Loucy (cell line): ENCODE measurements around the gene NOS1.

Experiments used
- H2AFZ ChIP-seq: fragments of 200-600 bp; sonication (generic); 2 replicates; pipeline ENCODE4 v1.6.0; 2016; ENCODE audit warnings: antibody characterized with exemption, mild to moderate bottlenecking, low read length, moderate library complexity
- H3F3A ChIP-seq: fragments of 200-600 bp; 2 replicates; pipeline ENCODE4 v1.6.0; 2016; ENCODE audit warnings: antibody characterized with exemption, low read depth, mild to moderate bottlenecking
- H3K27me3 ChIP-seq: fragments of 200-600 bp; sonication (generic); 2 replicates; pipeline ENCODE4 v1.6.1; 2014; ENCODE audit warnings: low read length, mild to moderate bottlenecking; ENCODE audit not compliant: insufficient read depth, poor library complexity, severe bottlenecking
- H3K36me3 ChIP-seq: fragments of 200-600 bp; sonication (generic); 2 replicates; pipeline ENCODE4 v1.6.1; 2016; ENCODE audit warnings: low read length; ENCODE audit not compliant: insufficient read depth
- H3K4me1 ChIP-seq: fragments of 200-600 bp; sonication (generic); 2 replicates; pipeline ENCODE4 v1.5.1; 2014; ENCODE audit warnings: low read length, mild to moderate bottlenecking; ENCODE audit not compliant: insufficient read depth, poor library complexity, severe bottlenecking
- H3K4me2 ChIP-seq: fragments of 200-600 bp; sonication (generic); 2 replicates; pipeline ENCODE4 v1.6.0; 2014; ENCODE audit warnings: antibody characterized with exemption, low read length, low read depth, mild to moderate bottlenecking; ENCODE audit not compliant: poor library complexity, severe bottlenecking
- H3K4me3 ChIP-seq: fragments of 200-600 bp; sonication (generic); 2 replicates; pipeline ENCODE4 v1.5.1; 2014; ENCODE audit warnings: low read length, mild to moderate bottlenecking, mixed read lengths; ENCODE audit not compliant: poor library complexity, severe bottlenecking
- H3K79me2 ChIP-seq: fragments of 200-600 bp; sonication (generic); 2 replicates; pipeline ENCODE4 v1.6.1; 2014; ENCODE audit warnings: low read length; ENCODE audit not compliant: insufficient read depth
- H3K9ac ChIP-seq: fragments of 200-600 bp; sonication (generic); 2 replicates; pipeline ENCODE4 v1.6.0; 2014; ENCODE audit warnings: mild to moderate bottlenecking, low read depth, low read length, moderate library complexity; ENCODE audit not compliant: poor library complexity, severe bottlenecking
- H3K9me2 ChIP-seq: fragments of 200-600 bp; sonication (generic); replicated peaks from 2 replicates; pipeline ENCODE4 v1.6.1; 2016; ENCODE audit warnings: low read depth, low read length, mixed read lengths
- H3K9me3 ChIP-seq: fragments of 200-600 bp; sonication (generic); 2 replicates; pipeline ENCODE4 v1.6.1; 2014; ENCODE audit warnings: mild to moderate bottlenecking, antibody characterized with exemption, low read length, low read depth; ENCODE audit not compliant: insufficient read depth
- H4K20me1 ChIP-seq: fragments of 200-600 bp; sonication (generic); 2 replicates; pipeline ENCODE4 v1.6.0; 2014; ENCODE audit warnings: antibody characterized with exemption, low read length, mild to moderate bottlenecking; ENCODE audit not compliant: insufficient read depth, poor library complexity, severe bottlenecking
- EZH2phosphoT487 ChIP-seq: fragments of 200-600 bp; IDR thresholded peaks from 2 replicates; pipeline ENCODE4 v1.6.1; 2018; ENCODE audit warnings: antibody characterized with exemption, mild to moderate bottlenecking, moderate library complexity, borderline replicate concordance
- TF ChIP-seq, protein P1 (sequence below): fragments of 200-600 bp; sonication (generic); conservative IDR thresholded peaks from 2 replicates; pipeline ENCODE4 v1.5.1; 2014; ENCODE audit warnings: mild to moderate bottlenecking, antibody characterized with exemption, low read length

The NOS1 gene

DNA sequence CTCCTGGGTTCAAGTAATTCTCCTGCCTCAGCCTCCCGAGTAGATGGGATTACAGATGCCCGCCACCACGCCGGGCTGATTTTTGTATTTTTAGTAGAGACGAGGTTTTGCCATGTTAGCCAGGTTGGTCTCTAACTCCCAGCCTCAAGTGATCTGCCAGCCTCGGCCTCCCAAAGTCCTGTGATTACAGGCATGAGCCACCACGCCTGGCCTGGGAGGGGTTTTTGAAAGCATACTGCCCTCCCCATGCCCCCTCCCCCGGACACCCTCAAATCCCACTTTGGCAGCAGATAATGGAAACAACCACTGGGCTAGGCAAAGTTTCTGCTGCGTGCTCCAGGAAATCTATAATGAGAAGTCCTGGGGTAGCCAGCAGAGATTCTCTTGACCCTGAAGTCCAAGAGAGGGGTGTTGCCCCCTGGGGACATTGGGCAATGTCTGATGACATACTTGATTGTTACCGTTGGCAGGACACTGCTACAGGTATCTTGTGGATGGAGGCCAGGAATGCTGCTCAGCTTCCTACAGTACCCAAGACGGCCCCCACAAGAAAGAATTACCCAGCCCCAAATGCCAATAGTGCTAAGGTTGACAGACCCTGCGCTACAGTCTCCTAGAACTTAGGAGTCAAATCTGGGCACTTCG, 152.5 kb downstream of the NOS1 start:
- Histone ChIP-seq H3K9me3 (no peaks in the 10 kb centered on the region), H3K4me1 (no peaks in the 10 kb centered on the region), H3K27me3 (no peaks in the 10 kb centered on the region), H4K20me1 (no peaks in the 10 kb centered on the region), H3K9ac (no peak overlapping the region), H3K4me2 (no peak overlapping the region), H3K9me2 (no peaks in the 10 kb centered on the region), H3K79me2 (no peaks in the 10 kb centered on the region), H3K36me3 (no peaks in the 10 kb centered on the region), H3K4me3 (no peak overlapping the region), H2AFZ (no peak overlapping the region), H3F3A (no peaks in the 10 kb centered on the region)
- TF ChIP-seq, protein P1, sequence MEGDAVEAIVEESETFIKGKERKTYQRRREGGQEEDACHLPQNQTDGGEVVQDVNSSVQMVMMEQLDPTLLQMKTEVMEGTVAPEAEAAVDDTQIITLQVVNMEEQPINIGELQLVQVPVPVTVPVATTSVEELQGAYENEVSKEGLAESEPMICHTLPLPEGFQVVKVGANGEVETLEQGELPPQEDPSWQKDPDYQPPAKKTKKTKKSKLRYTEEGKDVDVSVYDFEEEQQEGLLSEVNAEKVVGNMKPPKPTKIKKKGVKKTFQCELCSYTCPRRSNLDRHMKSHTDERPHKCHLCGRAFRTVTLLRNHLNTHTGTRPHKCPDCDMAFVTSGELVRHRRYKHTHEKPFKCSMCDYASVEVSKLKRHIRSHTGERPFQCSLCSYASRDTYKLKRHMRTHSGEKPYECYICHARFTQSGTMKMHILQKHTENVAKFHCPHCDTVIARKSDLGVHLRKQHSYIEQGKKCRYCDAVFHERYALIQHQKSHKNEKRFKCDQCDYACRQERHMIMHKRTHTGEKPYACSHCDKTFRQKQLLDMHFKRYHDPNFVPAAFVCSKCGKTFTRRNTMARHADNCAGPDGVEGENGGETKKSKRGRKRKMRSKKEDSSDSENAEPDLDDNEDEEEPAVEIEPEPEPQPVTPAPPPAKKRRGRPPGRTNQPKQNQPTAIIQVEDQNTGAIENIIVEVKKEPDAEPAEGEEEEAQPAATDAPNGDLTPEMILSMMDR: no peak
- TF ChIP-seq EZH2phosphoT487: no peak

DNA sequence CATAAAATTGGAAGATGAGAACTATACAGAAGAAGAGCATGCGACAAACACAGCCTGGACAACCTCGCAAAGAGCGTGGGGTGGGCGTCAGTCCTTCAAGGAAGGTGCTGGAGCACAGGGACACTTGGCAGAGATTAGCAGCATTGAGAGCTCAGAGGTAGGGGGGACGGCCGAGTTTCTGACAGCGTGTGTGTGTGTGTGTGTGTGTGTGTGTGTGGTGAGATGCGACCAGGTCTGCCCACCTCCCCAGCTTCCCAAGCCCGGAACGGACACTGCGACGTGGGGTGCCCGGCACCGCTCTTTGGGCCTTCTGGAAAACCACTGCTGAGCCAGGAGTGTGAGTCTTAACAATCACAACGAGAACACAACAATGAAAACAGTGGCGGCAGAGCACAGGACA, 153.2 kb downstream of the NOS1 start:
- no peak overlapping the region for H2AFZ ChIP-seq
- H3K4me2 ChIP-seq: no peak overlapping the region
- H3K36me3 ChIP-seq: no peaks in the 10 kb centered on the region
- no peak for TF ChIP-seq EZH2phosphoT487
- TF ChIP-seq, protein P1: no peak
- no peak overlapping the region for H3K4me3 ChIP-seq
- no peaks in the 10 kb centered on the region for H3K4me1 ChIP-seq
- no peaks in the 10 kb centered on the region for H4K20me1 ChIP-seq
- H3K9me2 ChIP-seq: no peaks in the 10 kb centered on the region
- no peaks in the 10 kb centered on the region for H3F3A ChIP-seq
- H3K9ac ChIP-seq: no peak overlapping the region
- no peaks in the 10 kb centered on the region for H3K79me2 ChIP-seq
- H3K9me3 ChIP-seq: no peaks in the 10 kb centered on the region
- H3K27me3 ChIP-seq: no peaks in the 10 kb centered on the region

DNA sequence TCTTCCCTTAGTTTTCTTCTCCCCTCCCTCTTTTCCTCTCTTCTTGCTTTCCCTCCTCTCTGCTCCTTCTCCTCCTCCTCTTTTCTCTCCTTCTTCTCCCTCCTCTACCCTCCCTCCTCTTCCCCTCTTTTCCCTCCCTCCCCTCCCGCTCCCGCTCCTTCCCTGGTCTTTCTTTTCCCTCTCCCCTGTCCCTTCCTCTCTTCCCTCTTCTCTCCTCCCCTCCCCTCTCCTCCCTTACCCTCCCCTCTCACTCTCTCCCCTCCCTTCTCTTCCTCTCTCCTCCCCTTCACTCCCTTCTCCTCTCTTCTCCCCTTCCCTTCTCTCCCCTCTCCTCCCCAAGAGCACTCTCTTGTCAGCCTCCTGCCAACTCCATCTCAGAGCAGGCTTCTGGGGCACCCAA, 153.8 kb downstream of the NOS1 start:
- TF ChIP-seq, protein P1: no peak
- no peak for TF ChIP-seq EZH2phosphoT487
- no peaks in the 10 kb centered on the region for H3K79me2 ChIP-seq
- H3K4me3 ChIP-seq: no peak overlapping the region
- no peak overlapping the region for H3K9ac ChIP-seq
- no peaks in the 10 kb centered on the region for H4K20me1 ChIP-seq
- H2AFZ ChIP-seq: no peak overlapping the region
- H3K4me1 ChIP-seq: no peaks in the 10 kb centered on the region
- no peaks in the 10 kb centered on the region for H3K9me2 ChIP-seq
- H3K4me2 ChIP-seq: no peak overlapping the region
- no peaks in the 10 kb centered on the region for H3K9me3 ChIP-seq
- H3K27me3 ChIP-seq: no peaks in the 10 kb centered on the region
- no peaks in the 10 kb centered on the region for H3K36me3 ChIP-seq
- H3F3A ChIP-seq: no peaks in the 10 kb centered on the region
